HG03354 (cell line): Measurements from ENCODE around the gene ANKRD30B.
"Not testable (repeated sequence)": the region's sequence is repeated elsewhere in the genome, so short reads cannot be mapped to it uniquely, and the experiment has no call there.

Source experiments
- ATAC-seq: cut with Tn5 transposase; IDR thresholded peaks from one replicate; pipeline ENCODE4 v1.9.1; 2021; ENCODE audit warnings: mild to moderate bottlenecking; ENCODE audit not compliant: unreplicated experiment, poor library complexity, severe bottlenecking

The ANKRD30B gene

DNA sequence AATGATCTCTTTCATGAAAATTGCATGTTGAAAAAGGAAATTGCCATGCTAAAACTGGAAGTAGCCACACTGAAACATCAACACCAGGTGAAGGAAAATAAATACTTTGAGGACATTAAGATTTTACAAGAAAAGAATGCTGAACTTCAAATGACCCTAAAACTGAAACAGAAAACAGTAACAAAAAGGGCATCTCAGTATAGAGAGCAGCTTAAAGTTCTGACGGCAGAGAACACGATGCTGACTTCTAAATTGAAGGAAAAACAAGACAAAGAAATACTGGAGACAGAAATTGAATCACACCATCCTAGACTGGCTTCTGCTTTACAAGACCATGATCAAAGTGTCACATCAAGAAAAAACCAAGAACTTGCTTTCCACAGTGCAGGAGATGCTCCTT lies 103.6 kb downstream of the ANKRD30B start:
- not testable (repeated sequence) for ATAC-seq

GRCh38 chr18:14855634-14856033 lies 107.7 kb downstream of the ANKRD30B start:
- ATAC-seq: not testable (repeated sequence)

DNA sequence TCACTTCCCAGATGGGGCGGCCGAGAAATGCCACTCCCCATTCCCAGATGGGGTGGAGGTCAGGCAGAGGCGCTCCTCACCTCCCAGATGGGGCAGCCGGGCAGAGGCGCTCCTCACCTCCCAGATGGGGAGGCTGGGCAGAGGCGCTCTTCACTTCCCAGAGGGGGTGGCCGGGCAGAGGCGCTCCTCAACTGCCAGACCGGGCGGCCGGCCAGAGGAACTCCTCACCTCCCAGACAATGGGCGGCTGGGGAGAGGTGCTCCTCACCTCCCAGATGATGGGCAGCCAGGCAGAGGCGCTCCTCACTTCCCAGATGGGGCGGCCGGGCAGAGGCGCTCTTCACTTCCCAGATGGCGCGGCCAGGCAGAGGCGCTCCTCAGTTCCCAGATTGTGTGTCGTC lies 108.3 kb downstream of the ANKRD30B start:
- ATAC-seq: not testable (repeated sequence)

- ATAC-seq: not testable (repeated sequence)
Observed at GRCh38 chr18:14858514-14858913, 110.5 kb downstream of the ANKRD30B start.

DNA sequence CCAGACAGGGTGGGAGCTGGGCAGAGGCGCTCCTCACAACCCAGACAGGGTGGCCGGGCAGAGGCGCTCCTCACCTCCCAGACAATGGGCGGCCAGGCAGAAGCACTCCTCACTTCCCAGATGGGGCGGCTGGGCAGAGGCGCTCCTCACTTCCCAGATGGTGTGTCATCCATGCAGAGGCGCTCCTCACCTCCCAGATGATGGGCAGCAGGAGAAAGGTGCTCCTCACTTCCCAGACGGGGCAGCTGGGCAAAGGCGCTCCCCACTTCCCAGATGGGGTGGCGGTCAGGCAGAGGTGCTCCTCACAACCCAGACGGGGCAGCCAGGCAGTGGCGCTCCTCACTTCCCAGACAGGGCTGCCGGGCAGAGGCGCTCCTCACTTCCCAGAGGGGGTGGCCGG lies 112.0 kb downstream of the ANKRD30B start:
- not testable (repeated sequence) for ATAC-seq

- not testable (repeated sequence) for ATAC-seq
Observed at GRCh38 chr18:14866426-14866825, 118.5 kb downstream of the ANKRD30B start.

- not testable (repeated sequence) for ATAC-seq
Observed at GRCh38 chr18:14867988-14868387, 120.0 kb downstream of the ANKRD30B start.

DNA sequence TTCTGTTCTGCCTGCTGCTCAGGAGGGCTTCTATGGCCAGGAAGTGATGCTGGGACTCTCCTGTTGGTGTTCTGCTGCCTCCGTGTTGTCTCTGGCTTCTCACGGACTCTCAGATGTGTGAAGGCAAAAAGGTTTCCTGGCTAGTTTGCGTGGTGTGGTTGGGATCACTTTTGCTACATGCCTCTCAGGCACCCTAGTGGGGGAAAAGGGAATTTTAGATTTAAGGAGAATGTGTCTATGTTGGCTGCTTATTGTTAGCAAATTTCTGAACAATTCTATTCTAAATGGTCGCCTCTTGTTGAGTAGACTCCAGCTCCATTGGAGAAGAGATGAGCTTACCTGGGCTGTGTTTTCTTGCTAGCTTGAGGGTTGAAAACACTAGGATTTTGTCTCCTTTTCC lies 120.9 kb downstream of the ANKRD30B start:
- ATAC-seq: not testable (repeated sequence)

GRCh38 chr18:14878826-14879225 lies 130.9 kb downstream of the ANKRD30B start:
- not testable (repeated sequence) for ATAC-seq

- no peak for ATAC-seq
Observed at GRCh38 chr18:14900435-14900834, 152.5 kb downstream of the ANKRD30B start.
